Upper lobe of right lung (tissue), 1 donor: ENCODE results near the gene CAPN7. TPM values are rescaled to one million over a fixed set of nuclear protein-coding genes. Genes with fewer than 3 reads are reported as not detected.
"Not testable (repeated sequence)": the region's sequence is repeated elsewhere in the genome, so short reads cannot be mapped to it uniquely, and the experiment has no call there.

Experiments used
- ATAC-seq: fragments of 200-7000 bp; cut with Tn5 transposase; one replicate; pipeline ENCODE4 v1.9.1; 2020; ENCODE audit warnings: mild to moderate bottlenecking, moderate library complexity
- DNase-seq: peaks from one replicate; pipeline ENCODE4 v3.0.0-alpha.2; 2020
- H3K27ac ChIP-seq: fragments of 200-600 bp; one replicate; pipeline ENCODE4 v1.8.0; 2022
- H3K27me3 ChIP-seq: fragments of 200-600 bp; one replicate; pipeline ENCODE4 v1.8.0; 2022; ENCODE audit warnings: mild to moderate bottlenecking
- H3K36me3 ChIP-seq: fragments of 200-600 bp; one replicate; pipeline ENCODE4 v1.8.0; 2022
- H3K4me1 ChIP-seq: fragments of 200-600 bp; one replicate; pipeline ENCODE4 v1.8.0; 2022
- H3K4me3 ChIP-seq: fragments of 200-600 bp; one replicate; pipeline ENCODE4 v1.8.0; 2022; ENCODE audit warnings: mild to moderate bottlenecking
- H3K9me3 ChIP-seq: fragments of 200-600 bp; one replicate; pipeline ENCODE4 v1.8.0; 2022
- CTCF ChIP-seq: fragments of 200-600 bp; IDR thresholded peaks from one replicate; pipeline ENCODE4 v1.8.0; 2022; ENCODE audit warnings: antibody characterized with exemption
- intact Hi-C: fragments of 100-400 bp; cut with DNase I; formaldehyde crosslinking; loops from one replicate; pipeline ENCODE4 v1.11.0; 2022
- total RNA-seq: library from RNA; stranded (reverse); fragmentation: NEBNext Ultra II Directional; extraction: Animal tissue kit (Norgen Biotek cat#: 25700); gene quantifications from one replicate; pipeline ENCODE4 v1.2.1, GENCODE V29; 2021
- donor health status: DM: no; HTN: yes; CAD: no; lungs with severe emphysema.

The CAPN7 gene
- total RNA-seq, 1 donor from 2014 or later = 45.1 TPM

GRCh38 chr3:15164340-15164739 is 41.7 kb upstream of the CAPN7 start:
- intact Hi-C loops = no loop called here
- Histone ChIP-seq H3K9me3 (no peaks in the 10 kb centered on the region), H3K4me1 (no peaks in the 10 kb centered on the region), H3K36me3 (no peaks in the 10 kb centered on the region), H3K27ac (no peak overlapping the region), H3K4me3 (no peak overlapping the region), H3K27me3 (no peaks in the 10 kb centered on the region)
- ATAC-seq = no peak
- DNase-seq = no peak
- no peak for TF ChIP-seq CTCF

GRCh38 chr3:15165061-15165460 is 41.0 kb upstream of the CAPN7 start:
- TF ChIP-seq CTCF = no peak
- Histone ChIP-seq H3K36me3 (no peaks in the 10 kb centered on the region), H3K27ac (no peak overlapping the region), H3K9me3 (no peaks in the 10 kb centered on the region), H3K27me3 (no peaks in the 10 kb centered on the region), H3K4me1 (no peaks in the 10 kb centered on the region), H3K4me3 (no peak overlapping the region)
- DNase-seq = no peak
- intact Hi-C loops = no loop called here
- ATAC-seq = no peak

- DNase-seq, ATAC-seq, H3K9me3 ChIP-seq, H3K27me3 ChIP-seq, H3K27ac ChIP-seq, H3K36me3 ChIP-seq, intact Hi-C loops, H3K4me3 ChIP-seq, H3K4me1 ChIP-seq: not testable (repeated sequence)
These were observed 39.7 kb upstream of the CAPN7 start for GRCh38 chr3:15166391-15166790.

GRCh38 chr3:15171096-15171495 is 35.0 kb upstream of the CAPN7 start:
- ATAC-seq (peak; percentile 47), DNase-seq (no peak)
- Histone ChIP-seq H3K27ac (no peak overlapping the region), H3K27me3 (no peaks in the 10 kb centered on the region), H3K4me1 (no peaks in the 10 kb centered on the region), H3K9me3 (no peaks in the 10 kb centered on the region), H3K4me3 (no peak overlapping the region), H3K36me3 (no peaks in the 10 kb centered on the region)
- intact Hi-C loops = no loop called here
- TF ChIP-seq CTCF = no peak

GRCh38 chr3:15172806-15173205 is 33.2 kb upstream of the CAPN7 start:
- no peak for TF ChIP-seq CTCF
- ATAC-seq = no peak
- no peak overlapping the region for H3K4me3 ChIP-seq
- no peaks in the 10 kb centered on the region for H3K27me3 ChIP-seq
- H3K9me3 ChIP-seq = no peaks in the 10 kb centered on the region
- H3K4me1 ChIP-seq = no peaks in the 10 kb centered on the region
- intact Hi-C loops = no loop called here
- DNase-seq = no peak
- no peak overlapping the region for H3K27ac ChIP-seq
- no peaks in the 10 kb centered on the region for H3K36me3 ChIP-seq

- no peak overlapping the region for H3K27ac ChIP-seq
- H3K36me3 ChIP-seq = no peaks in the 10 kb centered on the region
- H3K4me3 ChIP-seq = no peak overlapping the region
- H3K9me3 ChIP-seq = no peaks in the 10 kb centered on the region
- no peaks in the 10 kb centered on the region for H3K4me1 ChIP-seq
- no peak for DNase-seq
- intact Hi-C loops = no loop called here
- no peak for TF ChIP-seq CTCF
- H3K27me3 ChIP-seq = peaks cover 3% of the 10 kb centered on the region
- ATAC-seq = peak; percentile 58
These were observed 31.1 kb upstream of the CAPN7 start for GRCh38 chr3:15174953-15175352.
